Keratinocyte (primary cell): ENCODE data around the gene TTI1. TPM values are rescaled to one million over a fixed set of nuclear protein-coding genes. Genes with fewer than 3 reads are reported as not detected.

ENCODE experiments used
- DNase-seq: peaks from one replicate; pipeline ENCODE4 v3.0.0-alpha.2; 2011; ENCODE audit warnings: low read depth, missing footprints, low spot score
- FAIRE-seq: peaks from 2 replicates; lab custom pipeline; 2011; peaks lifted over from hg19 to GRCh38; lab: Jason Lieb, UNC
- H2AFZ ChIP-seq: 2 replicates; pipeline ENCODE4 v1.6.0; 2012; ENCODE audit warnings: low read length, control low read depth, inconsistent platforms; ENCODE audit not compliant: control insufficient read depth
- H3K27ac ChIP-seq: 2 replicates; pipeline ENCODE4 v1.5.1; 2011; ENCODE audit warnings: low read length; ENCODE audit not compliant: control insufficient read depth, insufficient read depth
- H3K27me3 ChIP-seq: 3 replicates; pipeline ENCODE4 v1.6.0; 2011; ENCODE audit warnings: low read length; ENCODE audit not compliant: control insufficient read depth, insufficient read depth; ENCODE audit errors: extremely low read depth
- H3K36me3 ChIP-seq, 2 experiments: 2 replicates in 1 of 2; 3 replicates in 1 of 2; pipeline ENCODE4 v1.5.1; 2011; ENCODE audit warnings: low read length in 2 of 2, mild to moderate bottlenecking in 1 of 2; ENCODE audit not compliant: control insufficient read depth in 2 of 2, insufficient read depth in 2 of 2; ENCODE audit errors: extremely low read depth in 1 of 2
- H3K4me1 ChIP-seq: 3 replicates; pipeline ENCODE4 v1.5.1; 2011; ENCODE audit warnings: low read length; ENCODE audit not compliant: control insufficient read depth, insufficient read depth; ENCODE audit errors: extremely low read depth
- H3K4me2 ChIP-seq: 3 replicates; pipeline ENCODE4 v1.6.0; 2011; ENCODE audit warnings: low read depth, low read length; ENCODE audit not compliant: control insufficient read depth, insufficient read depth; ENCODE audit errors: extremely low read depth
- H3K4me3 ChIP-seq, 3 experiments: fragments of 200-600 bp in 1 of 3; sonication (generic) in 1 of 3; 2 replicates in 2 of 3; 3 replicates in 1 of 3; pipeline ENCODE4 v1.5.1; 2011 to 2016; ENCODE audit warnings: low read length in 3 of 3, mild to moderate bottlenecking in 3 of 3, control low read depth in 2 of 3, inconsistent platforms in 1 of 3, low read depth in 1 of 3, mixed read lengths in 1 of 3, mixed run types in 1 of 3, moderate library complexity in 1 of 3; ENCODE audit not compliant: control insufficient read depth in 2 of 3, insufficient read depth in 2 of 3; ENCODE audit errors: extremely low read depth in 1 of 3
- H3K79me2 ChIP-seq: 2 replicates; pipeline ENCODE4 v1.6.0; 2012; ENCODE audit warnings: low read length; ENCODE audit not compliant: control insufficient read depth, insufficient read depth
- H3K9ac ChIP-seq: 3 replicates; pipeline ENCODE4 v1.6.0; 2011; ENCODE audit warnings: low read length; ENCODE audit not compliant: control insufficient read depth, insufficient read depth; ENCODE audit errors: extremely low read depth
- H3K9me1 ChIP-seq: 3 replicates; pipeline ENCODE4 v1.6.0; 2011; ENCODE audit warnings: low read length; ENCODE audit not compliant: control insufficient read depth, insufficient read depth; ENCODE audit errors: extremely low read depth
- H3K9me3 ChIP-seq: 2 replicates; pipeline ENCODE4 v1.5.1; 2012; ENCODE audit warnings: low read depth, low read length; ENCODE audit not compliant: control insufficient read depth
- H4K20me1 ChIP-seq: 3 replicates; pipeline ENCODE4 v1.6.0; 2011; ENCODE audit warnings: low read length; ENCODE audit not compliant: control insufficient read depth, insufficient read depth; ENCODE audit errors: extremely low read depth
- EZH2 ChIP-seq: IDR thresholded peaks from one replicate; pipeline ENCODE4 v1.6.1; 2012; ENCODE audit warnings: inconsistent platforms, mild to moderate bottlenecking, low read length, moderate library complexity
- dilution Hi-C: fragments of 300-500 bp; cut with MboI; formaldehyde crosslinking; loops from one replicate; pipeline ENCODE4 v1.7.0; 2020; ENCODE audit warnings: low sequenced_read_pairs; ENCODE audit not compliant: extremely low pct_ligation_motif_present
- polyA plus RNA-seq, 5 experiments: library from polyadenylated mRNA; depleted of rRNA in 3 of 5; stranded (reverse) in 3 of 5; stranded (forward) in 1 of 5; unstranded in 1 of 5; fragments of >200 nt; gene quantifications; 1 replicate in 1 of 5; 2 replicates in 3 of 5; 3 replicates in 1 of 5; pipeline versions ENCODE4 v1.2.1 to v1.2.3, GENCODE V29; 2011 to 2012; ENCODE audit warnings: missing spikeins in 2 of 5, low read depth in 1 of 5, low replicate concordance in 1 of 5
- TF ChIP-seq, protein P1 (sequence below), 3 experiments: IDR thresholded peaks in 1 of 3; conservative IDR thresholded peaks in 1 of 3; optimal IDR thresholded peaks in 1 of 3; 2 replicates in 2 of 3; 3 replicates in 1 of 3; pipeline versions ENCODE3 to v1.5.1; 2011; ENCODE audit warnings: low read length in 3 of 3, mild to moderate bottlenecking in 3 of 3, moderate library complexity in 2 of 3, control low read depth in 1 of 3, inconsistent platforms in 1 of 3; ENCODE audit not compliant: insufficient read depth in 2 of 3; ENCODE audit errors: extremely low read depth in 1 of 3

TTI1 gene
- polyA plus RNA-seq, 1 donor (not counting 4 experiments of a cell fraction or from before 2014, with no cell fraction given): 13.5 TPM

GRCh38 chr20:38031957-38032356 lies 1.3 kb downstream of the TTI1 start:
- Histone ChIP-seq H4K20me1 (no peaks in the 10 kb centered on the region), H3K79me2 (peaks cover 88% of the 10 kb centered on the region), H3K4me3 (peak overlapping the region in 1 of 3 experiments; percentile 95), H2AFZ (no peak overlapping the region), H3K9me3 (no peaks in the 10 kb centered on the region), H3K9me1 (no peaks in the 10 kb centered on the region), H3K4me2 (peak overlapping the region; percentile 99), H3K4me1 (peaks cover 17% of the 10 kb centered on the region), H3K9ac (no peak overlapping the region), H3K27me3 (no peaks in the 10 kb centered on the region), H3K27ac (no peak overlapping the region), H3K36me3 (peaks cover 5 to 8% of the 10 kb centered on the region in 2 experiments)
- DNase-seq: no peak
- FAIRE-seq: no peak
- dilution Hi-C loops: no loop called here
- TF ChIP-seq, protein P1, sequence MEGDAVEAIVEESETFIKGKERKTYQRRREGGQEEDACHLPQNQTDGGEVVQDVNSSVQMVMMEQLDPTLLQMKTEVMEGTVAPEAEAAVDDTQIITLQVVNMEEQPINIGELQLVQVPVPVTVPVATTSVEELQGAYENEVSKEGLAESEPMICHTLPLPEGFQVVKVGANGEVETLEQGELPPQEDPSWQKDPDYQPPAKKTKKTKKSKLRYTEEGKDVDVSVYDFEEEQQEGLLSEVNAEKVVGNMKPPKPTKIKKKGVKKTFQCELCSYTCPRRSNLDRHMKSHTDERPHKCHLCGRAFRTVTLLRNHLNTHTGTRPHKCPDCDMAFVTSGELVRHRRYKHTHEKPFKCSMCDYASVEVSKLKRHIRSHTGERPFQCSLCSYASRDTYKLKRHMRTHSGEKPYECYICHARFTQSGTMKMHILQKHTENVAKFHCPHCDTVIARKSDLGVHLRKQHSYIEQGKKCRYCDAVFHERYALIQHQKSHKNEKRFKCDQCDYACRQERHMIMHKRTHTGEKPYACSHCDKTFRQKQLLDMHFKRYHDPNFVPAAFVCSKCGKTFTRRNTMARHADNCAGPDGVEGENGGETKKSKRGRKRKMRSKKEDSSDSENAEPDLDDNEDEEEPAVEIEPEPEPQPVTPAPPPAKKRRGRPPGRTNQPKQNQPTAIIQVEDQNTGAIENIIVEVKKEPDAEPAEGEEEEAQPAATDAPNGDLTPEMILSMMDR (optimal IDR thresholded peaks at IDR 0.05 in 1 of 3, IDR thresholded peaks at IDR 0.05 in 1 of 3, conservative IDR thresholded peaks at IDR 0.05 in 1 of 3; ENCODE audit: extremely low read depth in 1 of 3, insufficient read depth in 2 of 3, low read length in 3 of 3): no peak
- no peak for TF ChIP-seq EZH2

DNA sequence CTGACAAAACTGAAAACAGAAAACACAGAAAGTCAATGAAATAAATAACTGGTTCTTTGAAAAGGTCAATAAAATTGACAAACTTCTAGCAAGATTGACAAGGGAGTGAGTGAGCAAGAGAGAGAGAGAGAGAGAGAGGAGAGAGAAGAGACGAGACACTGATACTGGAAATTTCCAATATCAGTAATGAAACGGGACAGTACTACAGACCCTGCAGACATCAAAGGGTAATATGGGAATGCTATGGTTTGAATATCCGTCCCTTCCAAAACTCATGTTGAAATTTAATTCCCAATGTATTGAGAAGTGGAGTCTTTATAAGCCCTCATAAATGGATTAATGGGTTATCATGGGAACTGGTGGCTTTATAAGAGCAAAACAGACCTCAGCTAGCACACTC lies 3.8 kb downstream of the TTI1 start:
- Histone ChIP-seq H4K20me1 (no peaks in the 10 kb centered on the region), H3K27me3 (no peaks in the 10 kb centered on the region), H3K4me1 (peaks cover 7% of the 10 kb centered on the region), H3K36me3 (no peaks in the 10 kb centered on the region), H3K27ac (no peak overlapping the region), H3K9ac (no peak overlapping the region), H3K9me1 (no peaks in the 10 kb centered on the region), H3K4me3 (no peak overlapping the region), H3K4me2 (no peak overlapping the region), H3K9me3 (no peaks in the 10 kb centered on the region), H3K79me2 (peaks cover 88% of the 10 kb centered on the region), H2AFZ (no peak overlapping the region)
- no peak for FAIRE-seq
- DNase-seq: no peak
- dilution Hi-C loops: no loop called here
- TF ChIP-seq, protein P1 (optimal IDR thresholded peaks at IDR 0.05 in 1 of 3, IDR thresholded peaks at IDR 0.05 in 1 of 3, conservative IDR thresholded peaks at IDR 0.05 in 1 of 3; ENCODE audit: extremely low read depth in 1 of 3, insufficient read depth in 2 of 3, low read length in 3 of 3): no peak
- no peak for TF ChIP-seq EZH2
